HG02973 (cell line): ENCODE measurements around the gene NDUFS8.

ENCODE experiments used
- ATAC-seq: cut with Tn5 transposase; IDR thresholded peaks from one replicate; pipeline ENCODE4 v1.9.1; 2021; ENCODE audit warnings: moderate library complexity; ENCODE audit not compliant: unreplicated experiment

The NDUFS8 gene

DNA sequence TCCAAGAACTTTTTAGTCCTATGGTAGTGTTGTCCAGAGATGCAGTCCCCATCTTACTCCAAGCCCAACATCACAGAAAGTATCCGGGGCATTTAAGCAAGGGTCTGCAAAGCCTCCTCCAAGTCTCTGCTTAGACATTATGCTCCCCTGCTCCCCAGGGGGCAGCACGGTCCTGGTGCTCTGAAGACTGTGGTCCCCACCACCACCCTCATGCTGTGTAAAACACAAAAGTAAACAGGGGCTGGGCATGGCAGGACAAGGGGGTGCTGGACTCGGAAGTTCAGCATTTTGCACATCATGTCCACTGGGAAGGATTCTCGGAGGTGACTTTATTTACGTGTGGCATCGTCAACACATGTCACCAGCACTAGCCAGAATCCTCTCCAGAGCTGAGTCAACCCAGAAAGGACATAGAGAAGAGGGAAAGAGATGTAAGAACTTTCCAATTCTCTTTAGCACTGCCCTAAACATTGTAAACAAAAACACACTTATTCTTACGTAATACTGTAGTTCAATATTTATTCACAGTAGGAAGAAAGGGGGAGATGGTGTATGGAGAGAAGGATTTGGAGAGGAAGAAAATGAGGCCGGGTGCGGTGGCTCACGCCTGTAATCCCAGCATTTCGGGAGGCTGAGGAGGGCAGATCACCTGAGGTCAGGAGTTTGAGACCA, 46.0 kb downstream of the NDUFS8 start:
- no peak for ATAC-seq

DNA sequence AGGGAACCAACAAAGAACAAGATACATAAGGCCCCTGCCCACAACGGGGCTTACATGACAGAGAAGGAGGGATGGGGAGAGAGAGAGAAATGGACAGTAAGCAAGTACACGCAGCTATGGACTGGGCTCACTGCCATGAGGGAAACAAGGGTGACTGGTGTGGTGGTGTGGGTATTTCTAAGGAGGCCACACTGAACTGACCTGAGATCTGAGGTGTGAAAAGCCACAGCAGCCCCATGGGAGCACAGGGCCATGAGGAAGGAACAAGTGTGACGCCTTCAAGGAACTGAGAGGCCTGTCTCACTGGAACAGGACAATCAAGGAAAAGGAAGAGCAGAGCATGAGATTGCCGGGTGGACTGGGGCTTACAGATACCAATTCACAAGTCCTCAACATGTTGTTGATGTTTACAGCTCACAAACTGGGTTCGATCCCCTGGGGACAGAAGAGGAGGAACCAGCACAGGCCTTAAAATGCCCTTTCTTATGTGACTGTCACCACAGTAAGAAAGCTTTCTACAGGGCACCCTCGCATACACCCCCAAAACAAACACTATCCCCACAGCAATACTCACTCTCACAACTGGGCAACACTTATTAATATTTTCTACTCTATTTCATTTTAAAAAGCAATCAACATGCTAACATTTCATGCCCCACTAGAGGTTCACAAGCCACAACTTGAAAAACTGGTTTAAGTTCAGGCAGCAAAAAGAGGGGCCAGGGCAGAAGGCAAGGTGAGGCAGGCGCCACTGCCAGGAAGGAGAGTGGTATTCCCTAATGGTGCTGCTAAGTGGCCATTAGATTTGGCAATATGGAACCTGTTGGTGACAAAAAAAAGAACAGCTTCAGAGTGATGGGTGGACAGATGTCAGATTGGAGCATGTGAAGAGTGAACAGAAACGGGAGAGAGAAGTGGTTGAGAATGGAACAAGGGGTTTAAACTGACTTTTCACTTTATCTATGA, 47.4 kb downstream of the NDUFS8 start:
- ATAC-seq, result no peak

DNA sequence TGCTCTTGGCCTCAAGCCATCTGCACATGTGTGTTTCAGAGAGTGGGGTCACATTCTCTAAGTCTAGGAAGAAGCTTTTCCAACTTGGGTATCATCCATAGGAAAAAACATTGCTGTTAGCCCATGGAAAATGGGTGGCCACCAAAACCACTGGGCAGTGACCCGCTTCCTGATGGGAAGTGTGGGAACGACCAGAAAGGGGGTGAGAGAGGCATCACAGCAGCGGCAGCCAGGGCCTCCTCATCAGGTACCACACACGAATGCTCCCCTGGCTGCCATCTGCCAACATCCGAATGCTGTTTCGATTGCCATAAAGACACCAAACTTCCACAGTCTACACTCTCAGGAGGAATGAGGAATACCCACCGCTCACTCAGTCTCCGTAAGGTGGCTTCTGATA, 50.4 kb downstream of the NDUFS8 start:
- no peak for ATAC-seq

GRCh38 chr11:68081691-68082090, 51.2 kb downstream of the NDUFS8 start:
- ATAC-seq, result no peak

DNA sequence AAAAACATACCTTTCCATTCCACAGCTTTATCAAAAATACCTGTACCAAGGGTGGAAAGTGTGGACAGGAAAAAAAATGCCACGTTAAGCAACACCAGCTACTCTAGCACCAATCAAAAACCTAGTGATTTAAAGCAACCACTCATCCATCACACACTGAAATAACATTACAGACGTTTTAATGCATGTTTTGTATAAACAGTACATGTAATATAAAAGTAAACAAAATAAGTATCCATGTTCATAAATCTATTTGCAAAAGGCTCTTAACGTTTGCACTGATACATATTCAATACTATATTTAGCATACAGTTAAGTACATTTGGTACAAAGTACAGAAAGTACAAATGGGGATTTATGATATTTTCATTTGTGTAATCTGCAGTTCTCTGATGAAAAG, 52.0 kb downstream of the NDUFS8 start:
- no peak for ATAC-seq

DNA sequence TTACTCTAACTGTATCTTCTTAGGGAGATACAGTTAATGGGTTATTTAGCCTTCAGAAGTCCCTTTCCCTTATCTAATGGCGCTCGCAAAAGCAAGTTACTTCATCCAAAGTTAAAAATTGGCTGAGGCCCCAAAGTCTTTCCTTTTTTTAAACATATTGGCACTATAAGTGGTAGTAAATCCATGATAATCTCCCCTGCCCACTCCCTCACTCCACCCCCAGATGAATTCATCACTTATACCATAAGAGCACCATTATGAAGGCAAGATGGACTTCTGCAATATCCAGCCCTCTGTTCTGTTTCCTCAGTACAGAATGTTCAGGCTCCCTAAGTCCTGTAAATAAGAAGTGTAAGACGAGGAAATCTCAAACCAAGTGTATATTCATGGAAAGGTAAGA, 53.0 kb downstream of the NDUFS8 start:
- ATAC-seq, result no peak
